PC-9 (cell line): Measurements from ENCODE around the gene SLC12A3. TPM values are rescaled to one million over a fixed set of nuclear protein-coding genes. Genes with fewer than 3 reads are reported as not detected.

Source experiments
- BruUV-seq: library from RNA; stranded (reverse); fragments of 400-500 nt; replicated peaks from 2 replicates; lab custom pipeline; 2021; lab: Mats Ljungman, UMichigan
- CTCF ChIA-PET: fragments of 300-600 bp; sonication (Branson Sonifier 250); formaldehyde crosslinking; loops from one replicate; lab custom pipeline; 2022; ENCODE audit warnings: antibody characterized with exemption; lab: Charles Lee
- POLR2A ChIA-PET: fragments of 300-600 bp; sonication (Branson Sonifier 250); formaldehyde crosslinking; loops from one replicate; lab custom pipeline; 2022; ENCODE audit warnings: antibody characterized with exemption; ENCODE audit not compliant: unreplicated experiment; lab: Charles Lee
- DNase-seq, 2 experiments: peaks; one replicate each; pipeline versions ENCODE4 v3.0.0 to v3.0.0-alpha.2; 2015 to 2022; ENCODE audit warnings: mixed read lengths in 1 of 2
- H2AFZ ChIP-seq: fragments of 200-600 bp; sonication (generic); 2 replicates; pipeline ENCODE4 v1.8.1; 2017; ENCODE audit warnings: antibody characterized with exemption
- H3F3A ChIP-seq: fragments of 200-600 bp; sonication (generic); 2 replicates; pipeline ENCODE4 v1.8.1; 2017; ENCODE audit warnings: antibody characterized with exemption, mild to moderate bottlenecking, low read depth; ENCODE audit not compliant: insufficient read depth
- H3K27ac ChIP-seq: fragments of 200-600 bp; sonication (generic); 2 replicates; pipeline ENCODE4 v1.6.1; 2016; ENCODE audit warnings: mixed run types
- H3K27me3 ChIP-seq: fragments of 200-600 bp; sonication (generic); 2 replicates; pipeline ENCODE4 v1.6.1; 2016; ENCODE audit warnings: low read depth, mixed run types; ENCODE audit not compliant: insufficient read depth
- H3K36me3 ChIP-seq: fragments of 200-600 bp; sonication (generic); 2 replicates; pipeline ENCODE4 v1.6.1; 2016; ENCODE audit warnings: low read depth, mixed run types
- H3K4me1 ChIP-seq: fragments of 200-600 bp; sonication (generic); replicated peaks from 2 replicates; pipeline ENCODE4 v1.6.1; 2016; ENCODE audit warnings: mixed run types; ENCODE audit not compliant: insufficient read depth
- H3K4me2 ChIP-seq: fragments of 200-600 bp; sonication (generic); 2 replicates; pipeline ENCODE4 v1.6.1; 2017; ENCODE audit warnings: mixed run types
- H3K4me3 ChIP-seq: fragments of 200-600 bp; sonication (generic); 2 replicates; pipeline ENCODE4 v1.6.1; 2016; ENCODE audit warnings: mixed run types
- H3K79me2 ChIP-seq: fragments of 200-600 bp; sonication (generic); 2 replicates; pipeline ENCODE4 v1.6.1; 2017; ENCODE audit warnings: low read depth, mixed run types
- H3K9me2 ChIP-seq: fragments of 200-600 bp; sonication (generic); 2 replicates; pipeline ENCODE4 v1.8.1; 2017; ENCODE audit warnings: mild to moderate bottlenecking; ENCODE audit not compliant: insufficient read depth
- H3K9me3 ChIP-seq: fragments of 200-600 bp; sonication (generic); 2 replicates; pipeline ENCODE4 v1.8.1; 2016; ENCODE audit warnings: low read depth; ENCODE audit not compliant: insufficient read depth
- H4K20me1 ChIP-seq: fragments of 200-600 bp; sonication (generic); 2 replicates; pipeline ENCODE4 v1.8.1; 2017; ENCODE audit not compliant: insufficient read depth
- CTCF ChIP-seq: fragments of 200-600 bp; sonication (generic); conservative IDR thresholded peaks from 2 replicates; pipeline ENCODE4 v1.6.1; 2017; ENCODE audit warnings: mixed run types, antibody characterized with exemption, mild to moderate bottlenecking, moderate library complexity
- EZH2 ChIP-seq: fragments of 200-600 bp; sonication (generic); IDR thresholded peaks from 2 replicates; pipeline ENCODE4 v1.8.0; 2017; ENCODE audit warnings: antibody characterized with exemption, low read depth
- intact Hi-C: fragments of 100-400 bp; cut with micrococcal nuclease; formaldehyde crosslinking; loops from one replicate; pipeline ENCODE4 v1.10.0; 2022; ENCODE audit not compliant: unreplicated experiment
- total RNA-seq: library from RNA; stranded (reverse); gene quantifications from 2 replicates; pipeline ENCODE4 v1.2.3, GENCODE V29; 2021

SLC12A3 gene
- total RNA-seq, 1 experiment from 2014 or later: 0.26 TPM

DNA sequence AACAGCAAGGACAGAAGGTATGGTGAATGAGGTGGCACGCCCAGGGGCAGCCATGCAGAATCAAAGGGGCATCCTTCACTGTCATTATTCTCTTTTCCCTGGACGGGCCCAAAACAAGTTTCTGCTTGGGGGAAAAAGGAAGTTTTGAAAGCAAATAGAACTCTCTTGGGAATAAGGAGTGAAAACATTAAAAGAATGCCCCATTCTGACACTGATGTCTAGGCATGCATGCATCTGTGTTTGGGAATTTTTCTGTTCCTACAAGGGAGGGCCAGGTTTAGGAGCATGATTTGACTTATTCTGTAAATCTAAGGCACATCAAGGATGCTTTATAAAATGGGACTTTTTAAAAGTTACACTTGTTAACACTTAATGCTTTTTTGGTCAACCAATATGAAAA lies 34.3 kb upstream of the SLC12A3 start:
- ChIA-PET POLR2A (no interaction called here), CTCF (no interaction called here)
- H3K4me3 ChIP-seq: no peak overlapping the region
- no peaks in the 10 kb centered on the region for H3K4me1 ChIP-seq
- no peaks in the 10 kb centered on the region for H3F3A ChIP-seq
- no peaks in the 10 kb centered on the region for H3K27me3 ChIP-seq
- H3K9me2 ChIP-seq: no peaks in the 10 kb centered on the region
- H2AFZ ChIP-seq: no peak overlapping the region
- TF ChIP-seq EZH2 (no peak), CTCF (no peak)
- H3K9me3 ChIP-seq: no peaks in the 10 kb centered on the region
- intact Hi-C loops: no loop called here
- peaks cover 16% of the 10 kb centered on the region; the same call in 1 of the 2 replicates for H3K36me3 ChIP-seq
- H4K20me1 ChIP-seq: no peaks in the 10 kb centered on the region
- no peaks in the 10 kb centered on the region for H3K79me2 ChIP-seq
- no peak overlapping the region for H3K4me2 ChIP-seq
- DNase-seq: no peak
- no peak overlapping the region for H3K27ac ChIP-seq
- BruUV-seq: no TSS peak

DNA sequence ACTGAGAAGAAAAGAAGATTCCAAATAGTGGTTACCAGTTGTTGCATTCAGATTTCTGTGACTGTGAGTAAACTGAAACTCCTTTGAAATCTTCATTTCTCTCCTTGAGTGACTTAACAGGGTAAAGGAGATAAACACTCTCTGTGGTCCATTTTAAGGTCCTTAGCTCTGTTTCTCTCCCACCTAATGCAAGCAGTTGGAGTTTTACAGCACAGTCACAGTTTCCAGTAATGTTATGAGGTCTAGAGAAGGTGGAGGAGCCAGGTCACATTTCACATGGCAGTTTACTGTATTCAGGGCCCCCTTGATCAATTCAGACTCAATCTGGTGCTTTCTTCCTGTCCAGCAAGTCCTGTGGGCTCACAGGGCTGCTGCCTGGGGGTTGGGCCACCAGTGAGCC lies 32.2 kb upstream of the SLC12A3 start:
- CTCF ChIA-PET: interaction anchor here (0.6 kb wide), 1 partner anchor 62 kb away, joined by 4 read pairs; no protein-coding TSS in a partner anchor
- peaks cover 20% of the 10 kb centered on the region; the same call in 1 of the 2 replicates for H3K36me3 ChIP-seq
- H3K27ac ChIP-seq: no peak overlapping the region

GRCh38 chr16:56833243-56833970 lies 31.6 kb upstream of the SLC12A3 start:
- no peaks in the 10 kb centered on the region for H3K79me2 ChIP-seq
- no peaks in the 10 kb centered on the region for H3K9me3 ChIP-seq
- H3K27me3 ChIP-seq: no peaks in the 10 kb centered on the region
- H3K9me2 ChIP-seq: no peaks in the 10 kb centered on the region
- H4K20me1 ChIP-seq: no peaks in the 10 kb centered on the region
- BruUV-seq: no TSS peak
- CTCF ChIA-PET: interaction anchor here (0.6 kb wide), 1 partner anchor 61 kb away, joined by 4 read pairs; no protein-coding TSS in a partner anchor
- TF ChIP-seq CTCF: no peak
- TF ChIP-seq EZH2: no peak
- H3K4me1 ChIP-seq: no peaks in the 10 kb centered on the region
- H3K27ac ChIP-seq: no peak overlapping the region
- H2AFZ ChIP-seq: no peak overlapping the region
- POLR2A ChIA-PET: no interaction called here
- no peak overlapping the region for H3K4me3 ChIP-seq
- H3K4me2 ChIP-seq: no peak overlapping the region
- no peaks in the 10 kb centered on the region for H3F3A ChIP-seq
- DNase-seq: no peak
- intact Hi-C loops: no loop called here
- peaks cover 23% of the 10 kb centered on the region; the same call in 1 of the 2 replicates for H3K36me3 ChIP-seq

More for the DNA sequence above, 32.2 kb upstream of the SLC12A3 start:
- no peaks in the 10 kb centered on the region for H3K27me3 ChIP-seq
- H3K4me2 ChIP-seq: no peak overlapping the region
- no peaks in the 10 kb centered on the region for H3F3A ChIP-seq
- no peak overlapping the region for H2AFZ ChIP-seq
- no peak overlapping the region for H3K4me3 ChIP-seq
- POLR2A ChIA-PET: no interaction called here
- H3K9me3 ChIP-seq: no peaks in the 10 kb centered on the region
- H4K20me1 ChIP-seq: no peaks in the 10 kb centered on the region
- H3K79me2 ChIP-seq: no peaks in the 10 kb centered on the region
- intact Hi-C loops: no loop called here
- no peak for DNase-seq
- no peaks in the 10 kb centered on the region for H3K4me1 ChIP-seq
- no peaks in the 10 kb centered on the region for H3K9me2 ChIP-seq
- no TSS peak for BruUV-seq
- TF ChIP-seq CTCF (no peak), EZH2 (no peak)
